Stimulated activated CD4-positive, alpha-beta T cell treated with anti-CD3 and anti-CD28 coated beads, Interleukin-15, amount 100 ng/mL, for 24 hours (primary cell): Measurements from ENCODE around the gene PPP2R3C.
A peak's percentile ranks its signal among the peaks of the same experiment; 100 is the strongest.
"Not testable (repeated sequence)": the region's sequence is repeated elsewhere in the genome, so short reads cannot be mapped to it uniquely, and the experiment has no call there.

Experiments
- DNase-seq: peaks from one replicate; pipeline ENCODE4 v3.0.0-alpha.2; 2020

PPP2R3C gene

GRCh38 chr14:35121887-35122695 lies at the start of gene PPP2R3C, which contains the start of gene PRORP:
Gene PPP2R3C (minus strand): TSS chr14:35121990. CDS start chr14:35121959, 31 bp downstream.
Gene PRORP (plus strand): TSS chr14:35122552. CDS start chr14:35123246, 694 bp downstream.
- DNase-seq: peak; percentile 89

- no peak for DNase-seq
These were observed 45.7 kb upstream of the PPP2R3C start for GRCh38 chr14:35167496-35167895.

GRCh38 chr14:35164849-35165248 lies 43.1 kb upstream of the PPP2R3C start:
- DNase-seq: no peak

GRCh38 chr14:35163384-35163783 lies 41.6 kb upstream of the PPP2R3C start:
- DNase-seq: no peak

GRCh38 chr14:35161231-35161630 lies 39.4 kb upstream of the PPP2R3C start:
- peak; percentile 22 for DNase-seq

- no peak for DNase-seq
These were observed 38.1 kb upstream of the PPP2R3C start for GRCh38 chr14:35159742-35160409.

GRCh38 chr14:35158951-35159653 lies 37.3 kb upstream of the PPP2R3C start:
- DNase-seq: no peak

- no peak for DNase-seq
These were observed 36.7 kb upstream of the PPP2R3C start for GRCh38 chr14:35158491-35158890.

- DNase-seq: no peak
These were observed 34.2 kb upstream of the PPP2R3C start for GRCh38 chr14:35155962-35156361.

- no peak for DNase-seq
These were observed 32.2 kb upstream of the PPP2R3C start for GRCh38 chr14:35154016-35154415.

- DNase-seq: not testable (repeated sequence)
These were observed 30.7 kb upstream of the PPP2R3C start for GRCh38 chr14:35152531-35152930.

- no peak for DNase-seq
These were observed 27.4 kb upstream of the PPP2R3C start for GRCh38 chr14:35149239-35149638.

GRCh38 chr14:35147711-35148110 lies 25.9 kb upstream of the PPP2R3C start:
- no peak for DNase-seq

GRCh38 chr14:35147186-35147585 lies 25.4 kb upstream of the PPP2R3C start:
- no peak for DNase-seq

GRCh38 chr14:35146711-35147149 lies 24.9 kb upstream of the PPP2R3C start:
- DNase-seq: no peak

GRCh38 chr14:35144029-35144428 lies 22.2 kb upstream of the PPP2R3C start:
- no peak for DNase-seq

- no peak for DNase-seq
These were observed 19.2 kb upstream of the PPP2R3C start for GRCh38 chr14:35140718-35141581.

- DNase-seq: no peak
These were observed 16.8 kb upstream of the PPP2R3C start for GRCh38 chr14:35138585-35138984.

- DNase-seq: no peak
These were observed 12.7 kb upstream of the PPP2R3C start for GRCh38 chr14:35134329-35135123.

- no peak for DNase-seq
These were observed 11.9 kb upstream of the PPP2R3C start for GRCh38 chr14:35133542-35134328.

GRCh38 chr14:35124127-35124526 lies 2.3 kb upstream of the PPP2R3C start:
- DNase-seq: no peak
